Liver (tissue), 9 donors: ENCODE data around the gene DGKQ. TPM values are rescaled to one million over a fixed set of nuclear protein-coding genes. Genes with fewer than 3 reads are reported as not detected.

Source experiments
- DNase-seq: peaks from one replicate; pipeline ENCODE4 v3.0.0-alpha.2; 2017; ENCODE audit warnings: low spot score
- H3K27ac ChIP-seq, 2 donors: one replicate each; pipeline ENCODE4 v1.7.0; 2013; ENCODE audit warnings: inconsistent platforms in 2 of 2, low read length in 2 of 2, control low read depth in 1 of 2, low read depth in 1 of 2, mild to moderate bottlenecking in 1 of 2
- H3K27me3 ChIP-seq, 4 donors: one replicate each; pipeline versions ENCODE4 v1.6.1 to v1.7.0; 2013; ENCODE audit warnings: low read length in 3 of 4, inconsistent platforms in 1 of 4, mild to moderate bottlenecking in 1 of 4, moderate library complexity in 1 of 4; ENCODE audit not compliant: control insufficient read depth in 4 of 4, insufficient read depth in 4 of 4
- H3K36me3 ChIP-seq, 4 donors: one replicate each; pipeline versions ENCODE4 v1.6.1 to v1.7.0; 2013; ENCODE audit warnings: low read length in 3 of 4, mild to moderate bottlenecking in 3 of 4, low read depth in 1 of 4, moderate library complexity in 1 of 4; ENCODE audit not compliant: control insufficient read depth in 4 of 4, insufficient read depth in 3 of 4
- H3K4me1 ChIP-seq, 4 donors: one replicate each; pipeline versions ENCODE4 v1.6.1 to v1.7.0; 2013; ENCODE audit warnings: low read length in 3 of 4, mild to moderate bottlenecking in 3 of 4, moderate library complexity in 1 of 4; ENCODE audit not compliant: control insufficient read depth in 4 of 4, insufficient read depth in 4 of 4
- H3K4me3 ChIP-seq, 3 donors: one replicate each; pipeline versions ENCODE4 v1.6.1 to v1.7.0; 2013; ENCODE audit warnings: low read length in 3 of 3, control low read depth in 1 of 3, low read depth in 1 of 3, mild to moderate bottlenecking in 1 of 3
- H3K9ac ChIP-seq, 2 donors: one replicate each; pipeline ENCODE4 v1.7.0; 2013; ENCODE audit warnings: low read length in 2 of 2, mild to moderate bottlenecking in 2 of 2, moderate library complexity in 2 of 2, control low read depth in 1 of 2, low read depth in 1 of 2
- H3K9me3 ChIP-seq, 4 donors: one replicate each; pipeline versions ENCODE4 v1.6.1 to v1.7.0; 2013; ENCODE audit warnings: low read length in 3 of 4; ENCODE audit not compliant: control insufficient read depth in 4 of 4
- FOXA1 ChIP-seq: IDR thresholded peaks from 2 replicates; pipeline ENCODE4 v1.6.1; 2016; ENCODE audit warnings: antibody characterized with exemption
- GABPA ChIP-seq, 2 donors: IDR thresholded peaks in 1 of 2; conservative IDR thresholded peaks in 1 of 2; 2 replicates each; pipeline ENCODE4 v1.6.1; 2016; ENCODE audit warnings: antibody characterized with exemption in 2 of 2, mild to moderate bottlenecking in 1 of 2, moderate library complexity in 1 of 2
- HNF4A ChIP-seq, 2 donors: conservative IDR thresholded peaks; 2 replicates each; pipeline ENCODE4 v1.6.1; 2016; ENCODE audit warnings: antibody characterized with exemption in 2 of 2, mild to moderate bottlenecking in 2 of 2
- RAD21 ChIP-seq, 2 donors: IDR thresholded peaks; 2 replicates each; pipeline ENCODE4 v1.6.1; 2016; ENCODE audit warnings: antibody characterized with exemption in 2 of 2, mild to moderate bottlenecking in 2 of 2
- RXRA ChIP-seq, 2 donors: IDR thresholded peaks; 2 replicates each; pipeline ENCODE4 v1.6.1; 2017 to 2018; ENCODE audit warnings: antibody characterized with exemption in 2 of 2, mild to moderate bottlenecking in 1 of 2
- SP1 ChIP-seq: IDR thresholded peaks from 2 replicates; pipeline ENCODE4 v1.6.1; 2018; ENCODE audit warnings: antibody characterized with exemption, mild to moderate bottlenecking
- TAF1 ChIP-seq: conservative IDR thresholded peaks from 2 replicates; pipeline ENCODE4 v1.6.1; 2016; ENCODE audit warnings: antibody characterized with exemption, mild to moderate bottlenecking
- YY1 ChIP-seq: IDR thresholded peaks from 2 replicates; pipeline ENCODE4 v1.6.1; 2016; ENCODE audit warnings: antibody characterized with exemption, mild to moderate bottlenecking
- WGBS: extraction: QIAGEN DNeasy Blood & Tissue Kit; methylation state at CpG from one replicate; pipeline ENCODE4 v1.1.7; 2013; 5-methylcytosine and 5-hydroxymethylcytosine counted together
- polyA plus RNA-seq, 2 donors: library from polyadenylated mRNA; stranded (reverse) in 1 of 2; unstranded in 1 of 2; fragments of 200-250 nt in 1 of 2; fragments of >200 nt in 1 of 2; fragmentation: Nextera tagmentation in 1 of 2; extraction: Ambion mirVana in 1 of 2; gene quantifications; one replicate each; pipeline versions ENCODE4 v1.2.1 to v1.2.3, GENCODE V29; 2013 to 2015
- total RNA-seq, 2 donors: library from RNA; depleted of rRNA; stranded (reverse); fragments of >200 nt; gene quantifications; one replicate each; pipeline ENCODE4 v1.2.3, GENCODE V29; 2014
- TF ChIP-seq, protein P1 (sequence below): fragments of 150-350 bp; IDR thresholded peaks from 2 replicates; pipeline ENCODE4 v1.5.1; 2017; ENCODE audit warnings: improper control_type of control experiment, low read depth, low read length; ENCODE audit not compliant: missing input control
- TF ChIP-seq, protein P2 (sequence below): IDR thresholded peaks from 2 replicates; pipeline ENCODE4 v1.6.1; 2016; ENCODE audit warnings: antibody characterized with exemption
- TF ChIP-seq, protein P3 (sequence below): IDR thresholded peaks from 2 replicates; pipeline ENCODE4 v1.6.1; 2016; ENCODE audit warnings: antibody characterized with exemption, mild to moderate bottlenecking
- TF ChIP-seq, protein P4 (sequence below): IDR thresholded peaks from 2 replicates; pipeline ENCODE4 v1.6.1; 2016; ENCODE audit warnings: antibody characterized with exemption
- donor health status: healthy.
- donor health status: healthy.
- donor health status: healthy.
- donor health status: healthy.
- donor health status: healthy.

DGKQ gene
- total and polyA plus RNA-seq, 4 donors = 1.5 to 8.8 (median 3.6) TPM

DNA sequence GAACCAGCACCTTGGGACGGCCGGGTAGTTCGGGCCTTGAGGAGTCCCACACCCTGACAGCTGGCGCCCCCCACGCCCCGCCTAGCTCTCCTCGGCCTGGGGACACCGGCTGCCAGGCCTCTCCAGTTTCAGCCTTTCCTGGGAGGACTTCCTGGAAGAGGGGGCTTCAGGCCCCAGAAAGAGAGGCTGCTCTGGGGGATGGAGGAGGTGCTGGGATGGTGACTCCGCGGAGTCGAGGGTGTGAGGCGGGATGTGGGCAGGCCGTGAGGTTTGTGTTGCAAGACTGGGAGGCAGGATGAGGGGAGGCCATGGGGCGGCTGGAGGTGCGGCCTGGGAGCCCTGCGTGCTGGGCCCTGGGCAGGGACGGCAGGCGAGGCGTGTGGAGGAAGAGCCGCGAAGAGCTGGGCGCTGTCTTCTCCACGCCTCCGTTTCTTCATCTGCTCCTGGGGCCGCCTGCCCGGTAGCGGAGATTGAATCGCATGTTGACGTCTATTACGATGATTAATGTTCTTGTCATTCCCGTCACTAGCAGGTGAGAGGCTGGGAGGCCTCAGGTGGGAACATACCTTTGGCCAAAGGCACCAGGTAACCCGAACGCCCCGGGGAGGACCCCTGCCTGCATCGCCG lies 37.1 kb upstream of the DGKQ start:
- H3K36me3 ChIP-seq = peaks cover 0 to 5% (median 0%) of the 10 kb centered on the region in 4 donors
- TF ChIP-seq SP1 = peak; percentile 11
- TF ChIP-seq TAF1 = no peak
- H3K27ac ChIP-seq = peak overlapping the region; percentile 50 to 64
- WGBS = 5% methylated on average over 36 of the region's 36 CpGs
- H3K9ac ChIP-seq = no peak overlapping the region
- peak overlapping the region in 2 of 3 donors; percentile 75 to 94 for H3K4me3 ChIP-seq
- no peaks in the 10 kb centered on the region for H3K27me3 ChIP-seq
- H3K9me3 ChIP-seq = no peaks in the 10 kb centered on the region
- DNase-seq = no peak
- peaks cover 22 to 35% (median 31%) of the 10 kb centered on the region in 4 donors for H3K4me1 ChIP-seq

DNA sequence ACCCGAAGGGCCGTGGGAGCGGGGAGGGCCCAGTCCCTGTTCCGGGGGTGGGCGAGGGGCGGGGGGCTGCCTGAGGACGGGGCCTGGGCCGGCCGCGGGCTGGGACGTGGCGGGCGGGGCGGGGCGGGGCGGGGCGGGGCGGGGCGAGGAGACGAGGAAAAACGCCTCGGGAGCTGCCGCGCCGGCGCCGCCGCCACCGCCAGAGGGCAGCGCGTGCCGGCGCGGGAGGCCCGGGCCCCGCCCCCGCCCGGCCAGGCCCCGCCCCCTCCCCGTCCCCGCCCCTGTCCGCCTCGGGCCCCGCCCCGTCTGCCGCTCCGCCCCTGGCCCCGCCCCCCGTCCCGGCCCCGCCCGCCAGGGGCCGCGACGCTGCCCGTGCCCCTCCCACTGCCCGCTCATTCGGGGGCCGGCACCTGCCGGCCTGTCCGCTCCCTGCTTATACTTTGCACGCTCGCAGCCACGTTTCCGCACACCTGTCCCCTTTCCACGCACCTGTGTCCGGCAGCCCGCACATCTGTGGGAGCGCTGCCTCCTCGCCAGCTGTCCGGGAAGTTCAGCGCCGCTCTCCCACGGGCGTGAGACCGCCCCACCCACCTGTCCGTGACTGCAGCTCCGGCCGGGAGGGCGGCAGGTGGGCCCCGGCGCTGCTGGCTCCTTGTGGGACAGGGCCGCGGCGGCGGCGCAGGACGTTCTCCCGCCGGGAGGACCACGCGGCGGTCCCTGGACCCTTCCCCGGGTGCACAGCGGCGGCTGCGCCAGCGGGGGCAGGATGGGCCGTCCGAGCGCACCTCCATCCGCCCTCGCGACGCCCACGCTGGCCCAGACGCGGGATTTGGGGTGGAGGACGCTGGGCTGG lies 36.4 kb upstream of the DGKQ start:
- TF ChIP-seq TAF1 (no peak), HNF4A (conservative IDR thresholded peaks at IDR 0.05) (no peak)
- TF ChIP-seq, protein P1, sequence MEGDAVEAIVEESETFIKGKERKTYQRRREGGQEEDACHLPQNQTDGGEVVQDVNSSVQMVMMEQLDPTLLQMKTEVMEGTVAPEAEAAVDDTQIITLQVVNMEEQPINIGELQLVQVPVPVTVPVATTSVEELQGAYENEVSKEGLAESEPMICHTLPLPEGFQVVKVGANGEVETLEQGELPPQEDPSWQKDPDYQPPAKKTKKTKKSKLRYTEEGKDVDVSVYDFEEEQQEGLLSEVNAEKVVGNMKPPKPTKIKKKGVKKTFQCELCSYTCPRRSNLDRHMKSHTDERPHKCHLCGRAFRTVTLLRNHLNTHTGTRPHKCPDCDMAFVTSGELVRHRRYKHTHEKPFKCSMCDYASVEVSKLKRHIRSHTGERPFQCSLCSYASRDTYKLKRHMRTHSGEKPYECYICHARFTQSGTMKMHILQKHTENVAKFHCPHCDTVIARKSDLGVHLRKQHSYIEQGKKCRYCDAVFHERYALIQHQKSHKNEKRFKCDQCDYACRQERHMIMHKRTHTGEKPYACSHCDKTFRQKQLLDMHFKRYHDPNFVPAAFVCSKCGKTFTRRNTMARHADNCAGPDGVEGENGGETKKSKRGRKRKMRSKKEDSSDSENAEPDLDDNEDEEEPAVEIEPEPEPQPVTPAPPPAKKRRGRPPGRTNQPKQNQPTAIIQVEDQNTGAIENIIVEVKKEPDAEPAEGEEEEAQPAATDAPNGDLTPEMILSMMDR = peak; percentile 20
- Histone ChIP-seq H3K36me3 (peaks cover 0 to 4% (median 0%) of the 10 kb centered on the region in 4 donors), H3K9me3 (no peaks in the 10 kb centered on the region), H3K4me3 (peak overlapping the region; percentile 63 to 75 (median 68)), H3K27me3 (no peaks in the 10 kb centered on the region), H3K27ac (peak overlapping the region; percentile 50 to 64), H3K9ac (peak overlapping the region in 1 of 2 donors; percentile 38), H3K4me1 (peaks cover 22 to 35% (median 31%) of the 10 kb centered on the region in 4 donors)
- DNase-seq = peak; percentile 82
- 1% methylated on average over 105 of the region's 109 CpGs for WGBS

DNA sequence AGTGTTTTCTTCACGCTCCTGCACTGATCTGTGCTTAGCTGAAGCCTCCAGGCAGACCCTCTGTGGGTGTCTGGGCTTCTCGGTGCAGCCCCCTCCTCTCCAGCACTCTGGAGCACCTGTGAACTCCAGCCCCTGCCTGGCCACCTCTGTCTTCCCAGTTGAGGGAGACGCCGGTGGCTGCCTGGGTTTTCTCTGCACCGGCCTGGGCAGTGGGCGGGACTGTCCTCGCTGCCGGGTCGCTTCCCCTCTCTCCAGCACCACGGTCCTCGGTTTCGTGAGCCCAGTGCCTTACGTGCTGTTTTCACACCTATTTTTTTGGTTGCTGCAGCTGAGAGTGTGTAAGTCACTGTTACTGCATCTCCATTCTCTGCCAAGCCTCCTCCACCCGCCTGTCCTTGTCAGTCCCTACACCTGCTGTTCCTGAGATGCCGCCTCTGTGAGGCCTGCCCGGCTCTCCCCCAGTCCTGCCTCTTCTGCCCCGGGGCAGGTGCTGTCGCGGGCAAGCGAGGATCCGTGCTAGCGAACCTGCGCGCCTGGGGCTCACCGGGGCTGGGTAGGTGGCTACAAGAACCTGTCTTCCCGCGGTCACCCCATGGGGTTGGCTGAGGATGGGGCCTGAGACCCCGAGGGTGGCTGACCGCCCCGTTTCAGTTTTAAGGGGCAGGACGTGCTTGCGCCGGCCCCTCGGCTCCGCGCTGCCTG lies 35.6 kb upstream of the DGKQ start:
- Histone ChIP-seq H3K27ac (no peak overlapping the region), H3K4me3 (peak overlapping the region in 2 of 3 donors; percentile 51 to 68), H3K36me3 (peaks cover 0 to 4% (median 0%) of the 10 kb centered on the region in 4 donors), H3K9ac (no peak overlapping the region), H3K27me3 (no peaks in the 10 kb centered on the region), H3K4me1 (peaks cover 22 to 35% (median 30%) of the 10 kb centered on the region in 4 donors), H3K9me3 (no peaks in the 10 kb centered on the region)
- WGBS = 9% methylated on average over 36 of the region's 36 CpGs
- TF ChIP-seq, protein P1 = no peak
- TF ChIP-seq, protein P2, sequence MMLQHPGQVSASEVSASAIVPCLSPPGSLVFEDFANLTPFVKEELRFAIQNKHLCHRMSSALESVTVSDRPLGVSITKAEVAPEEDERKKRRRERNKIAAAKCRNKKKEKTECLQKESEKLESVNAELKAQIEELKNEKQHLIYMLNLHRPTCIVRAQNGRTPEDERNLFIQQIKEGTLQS = no peak
- TF ChIP-seq SP1 = no peak
- TF ChIP-seq, protein P3, sequence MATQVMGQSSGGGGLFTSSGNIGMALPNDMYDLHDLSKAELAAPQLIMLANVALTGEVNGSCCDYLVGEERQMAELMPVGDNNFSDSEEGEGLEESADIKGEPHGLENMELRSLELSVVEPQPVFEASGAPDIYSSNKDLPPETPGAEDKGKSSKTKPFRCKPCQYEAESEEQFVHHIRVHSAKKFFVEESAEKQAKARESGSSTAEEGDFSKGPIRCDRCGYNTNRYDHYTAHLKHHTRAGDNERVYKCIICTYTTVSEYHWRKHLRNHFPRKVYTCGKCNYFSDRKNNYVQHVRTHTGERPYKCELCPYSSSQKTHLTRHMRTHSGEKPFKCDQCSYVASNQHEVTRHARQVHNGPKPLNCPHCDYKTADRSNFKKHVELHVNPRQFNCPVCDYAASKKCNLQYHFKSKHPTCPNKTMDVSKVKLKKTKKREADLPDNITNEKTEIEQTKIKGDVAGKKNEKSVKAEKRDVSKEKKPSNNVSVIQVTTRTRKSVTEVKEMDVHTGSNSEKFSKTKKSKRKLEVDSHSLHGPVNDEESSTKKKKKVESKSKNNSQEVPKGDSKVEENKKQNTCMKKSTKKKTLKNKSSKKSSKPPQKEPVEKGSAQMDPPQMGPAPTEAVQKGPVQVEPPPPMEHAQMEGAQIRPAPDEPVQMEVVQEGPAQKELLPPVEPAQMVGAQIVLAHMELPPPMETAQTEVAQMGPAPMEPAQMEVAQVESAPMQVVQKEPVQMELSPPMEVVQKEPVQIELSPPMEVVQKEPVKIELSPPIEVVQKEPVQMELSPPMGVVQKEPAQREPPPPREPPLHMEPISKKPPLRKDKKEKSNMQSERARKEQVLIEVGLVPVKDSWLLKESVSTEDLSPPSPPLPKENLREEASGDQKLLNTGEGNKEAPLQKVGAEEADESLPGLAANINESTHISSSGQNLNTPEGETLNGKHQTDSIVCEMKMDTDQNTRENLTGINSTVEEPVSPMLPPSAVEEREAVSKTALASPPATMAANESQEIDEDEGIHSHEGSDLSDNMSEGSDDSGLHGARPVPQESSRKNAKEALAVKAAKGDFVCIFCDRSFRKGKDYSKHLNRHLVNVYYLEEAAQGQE = no peak
- TF ChIP-seq HNF4A (conservative IDR thresholded peaks at IDR 0.05) = no peak
- no peak for TF ChIP-seq GABPA (IDR thresholded peaks at IDR 0.05 in 1 of 2, conservative IDR thresholded peaks at IDR 0.05 in 1 of 2)
- no peak for TF ChIP-seq FOXA1
- TF ChIP-seq RXRA (IDR thresholded peaks at IDR 0.05) = no peak
- no peak for TF ChIP-seq TAF1
- TF ChIP-seq, protein P4, sequence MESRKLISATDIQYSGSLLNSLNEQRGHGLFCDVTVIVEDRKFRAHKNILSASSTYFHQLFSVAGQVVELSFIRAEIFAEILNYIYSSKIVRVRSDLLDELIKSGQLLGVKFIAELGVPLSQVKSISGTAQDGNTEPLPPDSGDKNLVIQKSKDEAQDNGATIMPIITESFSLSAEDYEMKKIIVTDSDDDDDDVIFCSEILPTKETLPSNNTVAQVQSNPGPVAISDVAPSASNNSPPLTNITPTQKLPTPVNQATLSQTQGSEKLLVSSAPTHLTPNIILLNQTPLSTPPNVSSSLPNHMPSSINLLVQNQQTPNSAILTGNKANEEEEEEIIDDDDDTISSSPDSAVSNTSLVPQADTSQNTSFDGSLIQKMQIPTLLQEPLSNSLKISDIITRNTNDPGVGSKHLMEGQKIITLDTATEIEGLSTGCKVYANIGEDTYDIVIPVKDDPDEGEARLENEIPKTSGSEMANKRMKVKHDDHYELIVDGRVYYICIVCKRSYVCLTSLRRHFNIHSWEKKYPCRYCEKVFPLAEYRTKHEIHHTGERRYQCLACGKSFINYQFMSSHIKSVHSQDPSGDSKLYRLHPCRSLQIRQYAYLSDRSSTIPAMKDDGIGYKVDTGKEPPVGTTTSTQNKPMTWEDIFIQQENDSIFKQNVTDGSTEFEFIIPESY = no peak
- no peak for TF ChIP-seq YY1
- TF ChIP-seq RAD21 (IDR thresholded peaks at IDR 0.05) = no peak
- DNase-seq = peak; percentile 51
